Activated effector memory CD4-positive, alpha-beta T cell treated with Interleukin-2 at 50 U/mL for 16 hours (primary cell): ENCODE data around the gene IL17RB.

Source experiments
- DNase-seq: peaks from one replicate; pipeline ENCODE4 v3.0.0-alpha.2; 2020

IL17RB gene

GRCh38 chr3:53863145-53863544 lies 16.8 kb downstream of the IL17RB start:
- DNase-seq: no peak

- DNase-seq: no peak
These were observed 19.5 kb downstream of the IL17RB start for GRCh38 chr3:53865732-53866499.

- DNase-seq: no peak
These were observed 34.3 kb downstream of the IL17RB start for GRCh38 chr3:53880396-53881345.

GRCh38 chr3:53881691-53882593 lies 35.6 kb downstream of the IL17RB start, which contains the start of gene ACTR8:
ACTR8 (minus strand) TSS chr3:53882152; CDS start chr3:53882101, 51 bp downstream.
- peak; percentile 77 for DNase-seq

GRCh38 chr3:53883008-53883407 lies 36.6 kb downstream of the IL17RB start:
- DNase-seq: no peak

- no peak for DNase-seq
These were observed 38.3 kb downstream of the IL17RB start for GRCh38 chr3:53884623-53885022.

- no peak for DNase-seq
These were observed 38.9 kb downstream of the IL17RB start for GRCh38 chr3:53885239-53885638.

GRCh38 chr3:53887446-53887845 lies 41.1 kb downstream of the IL17RB start:
- no peak for DNase-seq

- DNase-seq: no peak
These were observed 41.9 kb downstream of the IL17RB start for GRCh38 chr3:53888232-53888631.

GRCh38 chr3:53890726-53891475 lies 44.5 kb downstream of the IL17RB start:
- DNase-seq: no peak

GRCh38 chr3:53891497-53892285 lies 45.3 kb downstream of the IL17RB start, which contains the start of gene SELENOK:
SELENOK (minus strand) TSS chr3:53891859.
- peak; percentile 95 for DNase-seq

- DNase-seq: no peak
These were observed 45.9 kb downstream of the IL17RB start for GRCh38 chr3:53892286-53892637.

GRCh38 chr3:53899750-53900149 lies 53.4 kb downstream of the IL17RB start:
- DNase-seq: no peak

GRCh38 chr3:53900666-53901331 lies 54.4 kb downstream of the IL17RB start:
- DNase-seq: no peak

GRCh38 chr3:53902067-53902466 lies 55.7 kb downstream of the IL17RB start:
- no peak for DNase-seq

- no peak for DNase-seq
These were observed 56.3 kb downstream of the IL17RB start for GRCh38 chr3:53902711-53903110.

GRCh38 chr3:53913401-53913800 lies 67.0 kb downstream of the IL17RB start:
- DNase-seq: no peak
